Omental fat pad (tissue), 4 donors: ENCODE data around the gene RIPOR2. TPM values are rescaled to one million over a fixed set of nuclear protein-coding genes. Genes with fewer than 3 reads are reported as not detected.

ENCODE experiments used
- ATAC-seq: fragments of 150-250 bp; one replicate; pipeline ENCODE4 v1.9.1; 2016; ENCODE audit warnings: mild to moderate bottlenecking, moderate library complexity; ENCODE audit not compliant: low FRiP score
- DNase-seq: peaks from one replicate; pipeline ENCODE4 v3.0.0-alpha.2; 2019; ENCODE audit warnings: low spot score
- CTCF ChIP-seq, 3 donors: fragments of 450-650 bp; IDR thresholded peaks; one replicate each; pipeline ENCODE4 v1.5.1; 2016 to 2017; ENCODE audit warnings: antibody characterized with exemption in 3 of 3, mild to moderate bottlenecking in 3 of 3, moderate library complexity in 2 of 3
- total RNA-seq, 4 donors: library from RNA; depleted of rRNA; stranded (reverse); fragments of >200 nt; gene quantifications; one replicate each; pipeline ENCODE4 v1.1.0, GENCODE V29; 2016

The RIPOR2 gene
- total RNA-seq, 4 donors from 2014 or later, result 13.9 to 75.0 (median 15.0) TPM

GRCh38 chr6:24910331-24910960 lies 25.3 kb downstream of the RIPOR2 start:
- ATAC-seq (peak; percentile 27), DNase-seq (no peak)
- TF ChIP-seq CTCF (IDR thresholded peaks at IDR 0.05), result no peak

- ATAC-seq (peak; percentile 47), DNase-seq (no peak)
- no peak for TF ChIP-seq CTCF (IDR thresholded peaks at IDR 0.05)
Measured at GRCh38 chr6:24909241-24910216, 26.2 kb downstream of the RIPOR2 start.

GRCh38 chr6:24908650-24909035 lies 27.1 kb downstream of the RIPOR2 start:
- ATAC-seq, result no peak
- TF ChIP-seq CTCF (IDR thresholded peaks at IDR 0.05), result no peak
- no peak for DNase-seq

GRCh38 chr6:24907919-24908649 lies 27.7 kb downstream of the RIPOR2 start:
- ATAC-seq, result no peak
- no peak for TF ChIP-seq CTCF (IDR thresholded peaks at IDR 0.05)

GRCh38 chr6:24906314-24906713 lies 29.4 kb downstream of the RIPOR2 start:
- ATAC-seq, result no peak
- no peak for TF ChIP-seq CTCF (IDR thresholded peaks at IDR 0.05)
- no peak for DNase-seq

More at GRCh38 chr6:24907919-24908649, 27.7 kb downstream of the RIPOR2 start:
- DNase-seq, result no peak

GRCh38 chr6:24905483-24905882 lies 30.3 kb downstream of the RIPOR2 start:
- no peak for DNase-seq
- no peak for ATAC-seq
- no peak for TF ChIP-seq CTCF (IDR thresholded peaks at IDR 0.05)
